Esophagus (tissue), 2 donors: Measurements from ENCODE around the gene MYORG. TPM values are rescaled to one million over a fixed set of nuclear protein-coding genes. Genes with fewer than 3 reads are reported as not detected.
"Not testable (repeated sequence)": the region's sequence is repeated elsewhere in the genome, so short reads cannot be mapped to it uniquely, and the experiment has no call there.

Source experiments
- H3K27ac ChIP-seq, 2 donors: one replicate each; pipeline ENCODE4 v1.5.1; 2013; ENCODE audit warnings: low read depth in 2 of 2, mild to moderate bottlenecking in 2 of 2, inconsistent platforms in 1 of 2, low read length in 1 of 2, moderate library complexity in 1 of 2
- H3K27me3 ChIP-seq, 2 donors: one replicate each; pipeline ENCODE4 v1.6.1; 2013; ENCODE audit warnings: low read length in 2 of 2, control low read depth in 1 of 2, mild to moderate bottlenecking in 1 of 2; ENCODE audit not compliant: insufficient read depth in 2 of 2, control insufficient read depth in 1 of 2
- H3K36me3 ChIP-seq, 2 donors: one replicate each; pipeline ENCODE4 v1.6.1; 2013; ENCODE audit warnings: low read length in 1 of 2; ENCODE audit not compliant: control insufficient read depth in 2 of 2, insufficient read depth in 2 of 2
- H3K4me1 ChIP-seq, 2 donors: one replicate each; pipeline ENCODE4 v1.6.1; 2013; ENCODE audit warnings: low read length in 1 of 2; ENCODE audit not compliant: control insufficient read depth in 2 of 2, insufficient read depth in 2 of 2
- H3K4me3 ChIP-seq, 2 donors: one replicate each; pipeline ENCODE4 v1.5.1; 2013; ENCODE audit warnings: low read length in 2 of 2, mild to moderate bottlenecking in 2 of 2, low read depth in 1 of 2, moderate library complexity in 1 of 2
- H3K9me3 ChIP-seq, 2 donors: one replicate each; pipeline ENCODE4 v1.6.1; 2013; ENCODE audit warnings: mild to moderate bottlenecking in 2 of 2, low read depth in 1 of 2, low read length in 1 of 2, moderate library complexity in 1 of 2; ENCODE audit not compliant: control insufficient read depth in 2 of 2, insufficient read depth in 1 of 2
- WGBS, 2 donors: extraction: QIAGEN DNeasy Blood & Tissue Kit; methylation state at CpG; one replicate each; pipeline ENCODE4 v1.1.7; 2013; 5-methylcytosine and 5-hydroxymethylcytosine counted together
- polyA plus RNA-seq, 2 donors: library from polyadenylated mRNA; stranded (reverse); fragments of 200-250 nt; gene quantifications; one replicate each; pipeline ENCODE4 v1.2.3, GENCODE V29; 2013
- donor health status: healthy with polysubstance abuse.
- donor health status: Bipolar disorder and iron deficiency.

Gene MYORG
- polyA plus RNA-seq, 2 donors: 2.5 to 3.6 TPM

DNA sequence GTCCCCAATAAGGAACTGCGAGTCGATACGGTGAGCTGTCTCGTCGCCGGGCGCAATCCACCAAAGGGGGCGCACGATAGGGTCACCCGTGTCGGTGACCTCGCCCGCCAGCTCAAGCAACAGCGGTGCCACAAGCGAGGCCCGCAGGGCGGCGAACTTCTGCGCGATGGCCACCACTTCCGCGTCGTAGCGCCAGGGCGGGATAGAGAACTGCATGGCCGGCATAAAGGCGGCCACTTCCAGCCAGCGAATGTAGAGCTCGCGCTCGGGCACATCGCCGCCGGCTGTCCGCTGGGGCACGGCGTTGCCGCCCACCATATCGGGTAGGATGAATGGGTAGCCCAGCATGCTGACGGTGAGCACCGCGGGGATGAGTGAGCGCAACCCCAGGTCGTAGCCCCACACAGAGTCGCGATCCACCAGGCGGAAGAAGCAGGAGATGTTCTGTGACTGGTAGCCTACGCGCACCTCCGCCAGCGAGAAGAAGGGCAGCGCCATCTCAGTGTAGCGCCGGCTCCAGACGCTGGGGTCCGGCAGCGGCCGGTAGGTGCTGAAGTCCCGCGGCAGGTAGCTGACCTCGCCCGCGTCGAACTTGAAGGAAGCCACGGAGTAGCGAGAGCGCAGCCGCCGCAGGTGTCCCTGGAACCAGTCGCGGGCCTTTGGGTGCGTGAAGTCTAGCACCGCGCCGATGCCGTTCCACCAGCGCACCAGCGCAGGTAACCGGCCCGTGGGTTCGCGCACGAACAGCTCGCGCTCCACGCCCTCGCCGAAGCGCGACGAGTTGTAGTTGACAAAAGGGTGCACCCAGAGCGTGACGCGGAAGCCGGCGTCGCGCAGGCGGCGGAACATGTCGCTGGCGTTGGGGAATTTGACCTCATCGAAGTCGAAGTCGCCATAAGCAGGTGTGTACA, 5.5 kb downstream of the MYORG start:
- H3K36me3 ChIP-seq: peaks cover 0 to 23% of the 10 kb centered on the region in 2 donors
- 73 to 81% methylated on average over 104 to 105 of the region's 105 CpGs for WGBS, 2 donors
- H3K9me3 ChIP-seq: peaks cover 0 to 4% of the 10 kb centered on the region in 2 donors
- H3K4me3 ChIP-seq: peak overlapping the region in 1 of 2 donors; percentile 4
- no peak overlapping the region for H3K27ac ChIP-seq
- H3K4me1 ChIP-seq: peaks cover 0 to 7% of the 10 kb centered on the region in 2 donors
- H3K27me3 ChIP-seq: no peaks in the 10 kb centered on the region

DNA sequence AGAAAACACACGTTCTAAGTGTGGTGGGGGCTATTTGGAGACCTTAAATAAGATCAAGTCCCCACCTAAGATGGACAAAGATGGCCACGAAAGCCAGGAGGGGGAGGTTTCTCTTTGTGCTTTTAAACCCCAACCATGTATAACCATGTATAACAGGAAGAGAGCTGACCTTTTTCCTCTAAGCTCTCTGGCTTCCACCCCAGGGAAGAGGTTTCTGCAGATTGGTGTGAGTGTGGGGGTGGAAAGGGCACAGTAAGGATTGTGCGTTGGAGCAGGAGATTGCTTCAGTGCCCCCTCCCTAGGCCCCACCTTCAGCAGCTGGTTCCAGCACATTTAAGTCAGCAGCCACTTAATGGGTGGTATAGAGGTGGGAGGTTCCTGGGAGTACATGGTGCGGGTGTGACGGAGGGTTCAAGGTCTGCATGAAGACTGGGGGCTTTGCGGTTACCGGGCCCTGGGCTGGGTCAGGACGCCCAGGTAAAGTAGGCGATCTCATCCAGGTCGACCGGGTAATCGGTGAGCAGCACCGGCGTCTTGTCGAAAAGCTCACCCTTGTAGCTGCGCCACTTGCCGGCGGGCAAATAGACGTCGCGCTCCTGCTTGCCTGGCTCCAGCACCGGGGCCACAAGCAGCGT, 6.2 kb downstream of the MYORG start:
- H3K36me3 ChIP-seq: peaks cover 0 to 23% of the 10 kb centered on the region in 2 donors
- H3K4me1 ChIP-seq: peaks cover 0 to 7% of the 10 kb centered on the region in 2 donors
- no peaks in the 10 kb centered on the region for H3K27me3 ChIP-seq
- no peak overlapping the region for H3K27ac ChIP-seq
- H3K9me3 ChIP-seq: peaks cover 0 to 4% of the 10 kb centered on the region in 2 donors
- H3K4me3 ChIP-seq: no peak overlapping the region
- WGBS, 2 donors: 74 to 83% methylated on average over 23 of the region's 23 CpGs

- WGBS, 2 donors: 90 to 96% methylated on average over 4 of the region's 4 CpGs
- Histone ChIP-seq H3K27me3 (no peaks in the 10 kb centered on the region), H3K4me3 (no peak overlapping the region), H3K4me1 (peaks cover 0 to 5% of the 10 kb centered on the region in 2 donors), H3K9me3 (peaks cover 0 to 4% of the 10 kb centered on the region in 2 donors), H3K27ac (no peak overlapping the region), H3K36me3 (peaks cover 0 to 23% of the 10 kb centered on the region in 2 donors)
These were observed 7.1 kb downstream of the MYORG start for GRCh38 chr9:34369636-34370035.

DNA sequence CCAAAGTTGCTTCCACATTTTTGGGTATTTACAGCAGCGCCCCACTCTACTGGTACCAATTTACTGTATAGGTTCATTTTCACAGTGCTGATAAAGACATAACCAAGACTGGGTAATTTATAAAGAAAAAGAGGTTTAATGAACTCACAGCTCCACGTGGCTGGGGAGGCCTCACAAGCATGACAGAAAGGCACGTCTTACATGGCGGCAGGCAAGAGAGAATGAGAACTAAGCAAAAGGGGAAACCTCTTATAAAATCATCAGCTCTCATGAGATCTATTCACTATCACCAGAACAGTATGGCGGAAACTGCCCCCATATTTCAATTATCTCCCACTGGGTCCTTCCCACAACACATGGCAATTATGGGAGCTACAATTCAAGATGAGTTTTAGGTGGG, 7.9 kb downstream of the MYORG start:
- peaks cover 0 to 23% of the 10 kb centered on the region in 2 donors for H3K36me3 ChIP-seq
- not testable (repeated sequence) for H3K27ac ChIP-seq, H3K9me3 ChIP-seq, H3K4me3 ChIP-seq, H3K27me3 ChIP-seq, H3K4me1 ChIP-seq
- 93 to 96% methylated on average over 5 of the region's 5 CpGs for WGBS, 2 donors

GRCh38 chr9:34367751-34368410, 8.8 kb downstream of the MYORG start:
- not testable (repeated sequence) for H3K4me3 ChIP-seq, H3K9me3 ChIP-seq, H3K4me1 ChIP-seq, H3K27me3 ChIP-seq, H3K27ac ChIP-seq
- WGBS, 2 donors: 92 to 95% methylated on average over 3 of the region's 3 CpGs
- peaks cover 0 to 23% of the 10 kb centered on the region in 2 donors for H3K36me3 ChIP-seq

DNA sequence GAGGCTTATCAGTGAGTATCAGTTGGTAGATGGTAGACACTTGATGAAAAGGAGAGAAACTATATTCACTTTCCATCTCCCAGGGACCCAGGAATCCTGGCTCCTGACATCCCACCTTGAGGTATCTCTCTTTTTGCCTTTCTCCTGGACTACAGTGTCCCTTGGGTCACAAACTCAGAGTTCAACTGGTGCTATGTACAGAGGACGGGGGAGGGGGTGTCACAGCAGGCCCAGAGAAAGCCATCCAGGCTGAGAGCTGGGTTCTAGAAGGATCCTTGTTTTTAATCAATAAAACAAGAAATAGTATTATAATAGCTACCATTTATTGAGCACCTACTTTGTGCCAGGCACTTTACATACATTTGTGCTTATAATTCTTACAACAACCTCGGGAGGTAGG, 10.3 kb downstream of the MYORG start:
- Histone ChIP-seq H3K9me3 (peaks cover 0 to 2% of the 10 kb centered on the region in 2 donors), H3K27me3 (no peaks in the 10 kb centered on the region), H3K4me1 (peaks cover 0 to 2% of the 10 kb centered on the region in 2 donors), H3K27ac (no peak overlapping the region), H3K4me3 (no peak overlapping the region), H3K36me3 (peaks cover 0 to 11% of the 10 kb centered on the region in 2 donors)
- WGBS, 2 donors: 89 to 93% methylated on average over 2 of the region's 2 CpGs

DNA sequence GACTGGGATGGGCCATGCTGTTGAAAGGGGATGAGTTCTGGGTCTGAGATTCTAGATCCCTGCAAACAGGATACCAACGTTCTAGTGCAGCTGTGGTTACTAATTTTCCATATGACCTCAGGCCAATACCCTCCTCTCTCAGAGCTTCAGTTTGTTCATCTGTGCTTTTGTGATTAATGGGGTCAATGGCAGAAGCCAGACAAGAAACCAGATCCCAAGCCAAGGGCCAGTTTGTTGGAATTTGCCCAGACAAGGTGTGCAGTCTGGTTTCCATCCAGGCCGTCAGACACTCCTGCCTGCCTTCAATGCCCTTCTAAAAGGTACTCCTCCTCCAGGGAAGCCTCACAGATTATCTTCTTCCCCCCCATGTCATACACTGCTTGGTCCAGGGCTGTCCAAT, 11.4 kb downstream of the MYORG start:
- 55 to 61% methylated on average over 2 of the region's 2 CpGs for WGBS, 2 donors
- H3K4me3 ChIP-seq: no peak overlapping the region
- H3K9me3 ChIP-seq: no peaks in the 10 kb centered on the region
- H3K36me3 ChIP-seq: peaks cover 0 to 5% of the 10 kb centered on the region in 2 donors
- no peaks in the 10 kb centered on the region for H3K27me3 ChIP-seq
- H3K4me1 ChIP-seq: no peaks in the 10 kb centered on the region
- no peak overlapping the region for H3K27ac ChIP-seq

GRCh38 chr9:34363619-34364351, 12.9 kb downstream of the MYORG start:
- Histone ChIP-seq H3K27ac (peak overlapping the region in 1 of 2 donors; percentile 11), H3K36me3 (no peaks in the 10 kb centered on the region), H3K9me3 (no peaks in the 10 kb centered on the region), H3K27me3 (no peaks in the 10 kb centered on the region), H3K4me1 (no peaks in the 10 kb centered on the region), H3K4me3 (no peak overlapping the region)
- WGBS, 2 donors: 66 to 75% methylated on average over 13 of the region's 13 CpGs

GRCh38 chr9:34362614-34363214, 14.0 kb downstream of the MYORG start:
- Histone ChIP-seq H3K4me3 (no peak overlapping the region), H3K9me3 (no peaks in the 10 kb centered on the region), H3K27me3 (no peaks in the 10 kb centered on the region), H3K27ac (no peak overlapping the region), H3K4me1 (no peaks in the 10 kb centered on the region), H3K36me3 (no peaks in the 10 kb centered on the region)
- WGBS, 2 donors: 80 to 93% methylated on average over 4 of the region's 4 CpGs
